Umbilical cord (tissue), 2 donors: Measurements from ENCODE around the gene FAM186B. TPM values are rescaled to one million over a fixed set of nuclear protein-coding genes. Genes with fewer than 3 reads are reported as not detected.

Experiments
- DNase-seq: peaks from one replicate; pipeline ENCODE4 v3.0.0-alpha.2; 2015; ENCODE audit warnings: low spot score
- total RNA-seq: library from RNA; depleted of rRNA; stranded (reverse); fragments of >200 nt; gene quantifications from one replicate; pipeline ENCODE4 v1.2.3, GENCODE V29; 2014; ENCODE audit warnings: low replicate concordance; ENCODE audit not compliant: insufficient read depth

The FAM186B gene
- total RNA-seq, 1 donor from 2014 or later = not detected

DNA sequence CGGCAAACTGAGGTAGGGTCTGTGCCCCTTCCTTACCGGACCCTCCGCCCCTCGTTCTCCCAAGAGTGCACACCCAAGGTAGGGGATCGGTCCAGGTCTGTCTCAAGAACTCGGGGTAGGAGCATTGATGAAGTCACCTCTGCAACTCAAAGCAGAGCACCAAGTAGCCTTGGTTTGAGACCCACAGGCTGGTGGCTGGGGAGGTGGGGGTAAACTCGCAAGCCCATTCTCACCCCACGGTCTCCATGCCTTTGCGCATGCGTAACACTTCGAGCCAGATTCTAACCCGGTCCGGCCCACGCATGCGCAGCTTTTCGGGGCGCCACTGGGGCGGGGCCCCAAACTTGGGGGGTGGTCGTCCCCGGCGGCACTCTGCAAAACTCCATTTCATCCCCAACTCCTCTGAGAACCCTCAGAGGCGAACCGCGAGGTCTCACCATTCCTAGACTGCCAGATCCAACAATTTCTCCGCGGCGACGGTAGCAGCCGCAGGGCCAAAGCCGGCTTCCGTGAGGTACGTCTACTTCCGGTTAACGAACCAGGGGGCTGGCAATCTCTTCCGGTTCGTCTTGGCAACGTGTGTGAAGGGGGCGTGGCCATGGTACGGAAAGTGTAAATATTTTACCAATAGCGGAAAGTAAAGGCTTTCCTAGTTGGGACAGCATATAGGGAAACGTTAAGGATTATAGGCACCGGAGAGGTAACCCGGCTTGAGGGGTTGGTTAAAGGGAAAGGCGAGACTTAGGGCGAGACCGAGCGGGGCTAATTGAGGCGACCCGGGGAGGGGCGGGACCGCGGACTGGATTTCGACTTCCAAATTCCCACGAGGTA lies 37.6 kb downstream of the FAM186B start, which contains the start of gene MCRS1:
MCRS1 (minus strand) TSS at position 532 of the 831 bp plus-strand sequence. CDS start 1,411 bp downstream, outside the sequence.
- peak; percentile 96 for DNase-seq

GRCh38 chr12:49567302-49567610 lies 38.2 kb downstream of the FAM186B start:
- no peak for DNase-seq

GRCh38 chr12:49566361-49566760 lies 39.1 kb downstream of the FAM186B start:
- no peak for DNase-seq

GRCh38 chr12:49565406-49566265 lies 39.8 kb downstream of the FAM186B start:
- DNase-seq = no peak

- DNase-seq = no peak
Measured at GRCh38 chr12:49564686-49565405, 40.6 kb downstream of the FAM186B start.

DNA sequence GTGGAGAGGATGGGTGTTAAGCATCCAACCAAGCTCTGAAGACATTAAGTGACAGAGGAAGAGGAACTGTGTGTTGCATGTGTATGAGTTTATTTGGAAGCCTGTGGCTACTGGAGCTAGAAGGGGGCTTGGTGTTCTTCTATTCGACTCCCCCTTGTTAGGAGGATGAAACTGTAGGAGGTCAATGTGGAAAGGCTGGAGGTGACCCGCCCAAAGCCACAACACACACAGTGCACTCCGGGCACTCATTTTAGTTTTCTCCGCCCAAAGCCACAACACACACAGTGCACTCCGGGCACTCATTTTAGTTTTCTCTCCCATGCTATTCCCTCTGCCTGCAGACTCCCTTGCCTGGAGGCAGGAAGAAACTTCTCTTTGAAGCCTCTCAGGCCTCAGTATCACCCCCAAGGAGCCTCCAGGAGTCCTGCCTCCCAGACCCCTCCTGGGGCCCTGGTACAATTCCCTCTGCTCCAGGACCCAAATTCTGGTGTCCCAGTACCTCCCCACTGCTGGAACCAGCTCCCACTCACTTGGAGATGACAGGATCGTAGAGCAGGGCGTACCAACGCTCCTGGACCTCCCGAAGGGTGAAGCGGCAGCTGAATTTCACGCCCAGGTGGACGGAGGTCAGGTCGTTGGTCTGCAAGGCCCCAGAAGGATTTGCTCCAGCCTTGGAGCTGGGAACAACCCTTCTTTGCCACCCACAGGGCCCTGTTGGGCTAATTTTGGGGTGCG lies 41.3 kb downstream of the FAM186B start:
- no peak for DNase-seq

DNA sequence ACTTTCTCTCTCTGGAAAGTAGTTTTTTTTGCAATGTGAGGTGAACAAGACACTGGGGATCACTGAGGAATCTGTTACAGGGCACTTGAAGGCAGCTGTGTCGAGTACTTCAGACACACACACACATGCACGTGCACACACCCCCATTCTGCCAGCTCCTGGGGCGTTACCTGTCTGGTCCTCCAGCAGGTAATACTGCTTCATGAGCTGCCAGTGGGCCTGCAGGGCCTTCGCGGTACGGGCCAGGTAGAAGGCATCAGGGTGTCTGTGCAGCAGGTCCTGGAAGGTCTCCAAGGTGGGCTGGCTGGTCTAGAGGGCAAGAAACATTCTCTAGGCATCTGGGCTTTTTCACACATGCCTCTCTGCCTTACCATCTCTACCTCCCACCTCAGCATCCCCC lies 42.6 kb downstream of the FAM186B start:
- no peak for DNase-seq

DNA sequence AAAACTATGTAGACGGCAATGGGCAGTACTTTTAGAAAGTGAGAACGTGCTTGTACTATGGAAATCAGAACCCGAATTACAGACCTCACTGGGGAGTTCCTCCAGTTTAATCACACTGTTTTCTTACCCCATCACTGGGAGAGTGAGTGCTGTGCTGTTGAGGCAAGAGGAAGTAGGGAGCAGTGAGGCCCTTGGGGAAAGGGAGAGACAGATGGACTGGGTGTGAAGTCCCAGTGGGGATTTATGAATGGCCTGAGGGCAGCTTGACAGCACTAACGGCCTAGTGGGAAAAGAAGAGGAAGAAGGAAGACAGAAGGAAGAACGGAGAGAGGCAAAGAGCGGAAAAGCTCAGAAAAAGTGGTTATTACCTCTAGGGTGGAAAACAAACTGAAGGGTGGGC lies 43.2 kb downstream of the FAM186B start:
- no peak for DNase-seq

GRCh38 chr12:49560695-49561094 lies 44.7 kb downstream of the FAM186B start:
- DNase-seq = no peak

DNA sequence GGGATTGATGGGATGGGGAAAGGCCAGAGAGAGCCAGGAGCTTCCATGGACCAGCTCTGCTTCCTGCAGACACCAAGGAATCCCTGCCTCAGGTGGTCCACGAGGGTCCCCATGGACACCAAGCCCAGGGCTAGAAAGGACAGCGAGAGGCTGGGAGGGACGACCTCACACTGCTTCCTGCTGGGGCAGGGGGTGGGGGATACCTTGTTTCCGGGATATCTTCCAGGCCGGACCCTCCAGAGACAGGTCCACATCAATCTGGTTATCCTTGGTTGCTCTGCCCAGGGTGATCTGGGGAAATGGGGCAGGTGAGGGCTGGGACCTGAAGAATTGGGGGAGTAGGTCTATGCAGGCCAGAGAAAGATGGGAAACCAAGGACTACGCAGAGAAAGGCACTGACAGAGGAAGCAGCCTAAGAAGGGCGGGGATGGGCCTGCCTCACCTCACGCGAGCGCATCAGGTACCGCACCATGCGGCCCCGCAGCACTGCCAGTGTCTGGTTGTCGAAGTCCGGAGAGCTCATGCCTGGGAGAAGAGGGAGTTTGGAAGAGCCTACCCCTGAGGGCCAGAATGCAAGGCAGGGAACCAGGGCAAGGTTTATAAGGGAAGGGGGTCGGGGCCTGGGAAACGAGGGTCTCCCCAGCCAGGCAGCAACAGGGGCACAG lies 46.3 kb downstream of the FAM186B start:
- DNase-seq = no peak

DNA sequence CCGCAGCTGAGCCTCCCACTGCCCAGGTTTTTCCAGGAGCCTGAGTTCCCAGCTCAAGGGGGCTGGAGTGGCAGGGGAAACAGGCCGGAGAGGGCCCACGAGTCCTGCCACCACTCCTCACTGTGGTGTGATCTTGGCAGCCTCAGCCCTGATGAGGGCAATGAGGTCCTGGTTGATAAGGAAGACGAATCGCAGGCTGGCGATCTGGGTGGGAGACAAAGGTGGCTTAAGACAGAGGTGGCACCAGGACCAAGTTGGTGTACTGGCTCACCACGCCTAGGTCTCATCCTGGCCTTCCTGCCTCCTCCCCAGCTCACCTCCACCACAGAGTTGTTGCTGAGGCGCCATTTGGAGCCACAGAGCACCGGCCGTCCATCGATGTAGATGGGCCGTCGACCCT lies 46.9 kb downstream of the FAM186B start:
- DNase-seq = no peak

DNA sequence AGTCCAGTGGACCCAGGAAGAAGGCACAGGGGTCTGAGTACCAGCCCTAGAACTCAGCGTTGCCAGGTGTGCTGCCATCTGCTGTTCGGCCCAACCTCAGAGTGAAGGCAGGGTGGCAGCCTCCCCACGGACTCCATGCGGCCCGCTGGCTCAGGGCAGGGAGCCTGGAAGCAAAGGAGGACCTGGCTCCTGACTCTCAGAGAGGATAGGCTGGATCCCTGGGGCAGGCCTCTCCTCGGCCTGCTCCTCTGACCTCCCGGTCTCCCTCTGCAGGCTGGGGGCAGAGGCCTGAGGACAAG lies 47.6 kb downstream of the FAM186B start:
- no peak for DNase-seq

- no peak for DNase-seq
Measured at GRCh38 chr12:49557187-49557916, 48.1 kb downstream of the FAM186B start.

DNA sequence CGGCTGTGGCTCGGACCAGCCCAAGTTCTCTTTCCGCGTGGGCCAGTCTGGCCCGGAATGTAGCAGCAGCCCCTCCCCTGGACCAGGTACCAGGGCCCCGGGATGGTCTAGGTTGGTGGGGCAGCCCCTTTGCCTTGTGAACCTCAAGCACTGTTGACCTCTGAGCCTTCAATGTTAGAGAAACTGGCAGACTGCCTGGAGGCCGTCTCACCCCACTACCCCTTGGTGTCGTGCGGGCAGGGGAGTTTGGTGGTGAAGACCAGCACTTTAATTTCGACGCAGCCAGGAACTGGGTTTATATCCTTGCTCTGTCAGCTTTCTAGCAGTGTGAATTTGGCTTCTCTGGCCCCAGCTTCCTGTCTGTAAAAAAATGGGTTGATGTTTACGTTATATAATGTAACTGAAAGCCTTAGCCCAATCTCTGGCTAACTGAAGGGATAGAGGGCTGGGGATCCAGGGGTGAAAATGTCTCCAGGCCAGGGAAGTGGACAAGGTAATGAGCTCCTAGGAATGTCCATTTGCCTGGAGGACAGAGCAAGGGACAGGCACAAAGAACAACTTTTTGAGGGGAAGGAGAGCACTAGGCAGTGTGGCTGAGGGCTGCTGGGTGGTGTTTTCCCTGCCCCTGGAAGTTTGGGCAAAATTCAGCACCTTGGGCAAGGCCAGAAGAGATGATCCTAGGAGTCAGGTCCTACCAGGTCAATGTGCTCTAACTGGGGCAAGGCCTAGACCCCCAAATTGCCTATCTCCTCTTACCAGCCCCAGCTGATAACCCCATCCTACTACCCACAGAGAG lies 48.9 kb downstream of the FAM186B start:
- DNase-seq = no peak

DNA sequence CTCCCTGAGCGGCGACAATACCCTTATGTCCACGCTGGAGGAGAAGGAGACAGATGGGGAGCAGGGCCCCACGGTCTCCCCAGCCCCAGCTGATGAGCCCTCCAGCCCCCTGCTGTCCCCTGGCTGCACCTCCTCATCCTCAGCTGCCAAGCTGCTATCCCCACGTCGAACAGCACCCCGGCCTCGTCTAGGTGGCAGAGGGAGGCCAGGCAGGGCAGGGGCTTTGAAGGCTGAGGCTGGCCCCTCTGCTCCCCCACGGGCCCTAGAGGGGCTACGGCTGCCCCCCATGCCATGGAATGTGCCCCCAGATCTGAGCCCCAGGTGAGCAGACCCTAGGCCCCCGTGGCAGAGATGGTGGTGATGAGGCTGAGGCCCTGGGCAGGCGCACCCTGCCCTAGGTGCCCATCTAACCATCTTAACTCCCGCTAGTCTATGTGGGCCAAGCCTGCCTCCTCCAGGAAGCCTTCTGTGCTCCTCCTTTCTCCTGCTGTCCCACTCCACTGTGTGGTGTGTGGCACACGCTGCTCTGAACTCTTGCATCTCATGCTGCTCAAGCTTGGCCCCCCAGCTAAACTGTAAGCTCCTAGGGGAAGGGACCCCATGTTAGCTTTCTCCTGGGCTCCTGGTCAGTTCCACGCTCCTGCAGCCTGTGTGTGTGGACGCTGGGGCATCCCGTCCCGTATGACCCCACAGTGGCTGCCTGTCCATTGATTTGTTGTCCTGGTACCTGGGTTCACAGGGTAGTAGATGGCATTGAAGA lies 49.6 kb downstream of the FAM186B start:
- no peak for DNase-seq

GRCh38 chr12:49554266-49554665 lies 51.2 kb downstream of the FAM186B start:
- DNase-seq = no peak

GRCh38 chr12:49553512-49554088 lies 51.8 kb downstream of the FAM186B start:
- no peak for DNase-seq

- DNase-seq = no peak
Measured at GRCh38 chr12:49552899-49553298, 52.5 kb downstream of the FAM186B start.
